ENCODE measurements around the gene PHACTR3. TPM values are rescaled to one million over a fixed set of nuclear protein-coding genes. Genes with fewer than 3 reads are reported as not detected.
A peak's percentile ranks its signal among the peaks of the same experiment; 100 is the strongest.

PHACTR3 gene
- total RNA-seq, 1 experiment from 2014 or later: 30.6 TPM

DNA sequence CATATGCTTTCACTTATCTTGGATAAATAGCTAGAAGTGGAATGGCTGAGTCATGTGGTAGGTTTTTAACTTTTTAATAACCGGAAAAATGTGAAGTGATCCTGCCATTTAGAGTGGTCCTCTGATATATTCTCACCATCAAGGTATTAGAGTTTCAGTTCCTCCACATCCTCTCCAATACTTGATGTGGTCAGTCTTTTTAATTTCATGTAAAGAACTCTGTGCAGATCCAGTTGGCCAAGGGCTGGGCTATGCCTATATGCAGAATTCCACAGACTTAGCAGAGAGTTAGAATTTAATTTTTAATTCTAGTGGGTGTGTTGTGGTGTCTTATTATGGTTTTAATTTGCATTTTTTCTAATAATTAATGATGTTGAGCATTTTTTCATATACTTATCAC lies 188.0 kb downstream of the PHACTR3 start:
- no peak for TF ChIP-seq CTCF (conservative IDR thresholded peaks at IDR 0.05; ENCODE audit: low read depth, low read length)
- TF ChIP-seq EZH2 (IDR thresholded peaks at IDR 0.05; ENCODE audit: low read length, unreplicated experiment): no peak
- no peak for TF ChIP-seq EZH2phosphoT487 (IDR thresholded peaks at IDR 0.05; ENCODE audit: borderline replicate concordance, low read length)
- no peaks in the 10 kb centered on the region for H3K79me2 ChIP-seq (ENCODE audit: low read length)
- intact Hi-C loops (cut with micrococcal nuclease): no loop called here
- no peak overlapping the region for H2AFZ ChIP-seq (ENCODE audit: low read length)
- CTCF ChIA-PET: no interaction called here
- POLR2A ChIA-PET (ENCODE audit: unreplicated experiment): interaction anchor here (1.0 kb wide), 1 partner anchor 43 kb away, joined by 4 read pairs; no protein-coding TSS in a partner anchor
- peaks cover 4% of the 10 kb centered on the region; the same call in 1 of the 2 replicates for H3K36me3 ChIP-seq (ENCODE audit: low read depth, low read length)
- no peak for ATAC-seq
- H3K27me3 ChIP-seq (ENCODE audit: low read length): no peaks in the 10 kb centered on the region
- no TSS peak for BruUV-seq (replicated peaks)
- no peak overlapping the region for H3K9ac ChIP-seq (ENCODE audit: low read length)
- H3K9me3 ChIP-seq (ENCODE audit: low read length): peaks cover 8% of the 10 kb centered on the region; the same call in 1 of the 2 replicates
- no peaks in the 10 kb centered on the region for H3K9me2 ChIP-seq (replicated peaks; ENCODE audit: low read length)
- no peaks in the 10 kb centered on the region for H4K20me1 ChIP-seq (ENCODE audit: low read length)
- no peak for DNase-seq
- no peak overlapping the region for H3K4me2 ChIP-seq (ENCODE audit: low read length)
- no peaks in the 10 kb centered on the region for H3F3A ChIP-seq (ENCODE audit: low read length, unreplicated experiment)
- H3K4me1 ChIP-seq (ENCODE audit: insufficient read depth, low read length): peaks cover 13% of the 10 kb centered on the region
- no peak overlapping the region for H3K4me3 ChIP-seq (ENCODE audit: low read length)
- H3K27ac ChIP-seq (ENCODE audit: low read length): no peak overlapping the region

DNA sequence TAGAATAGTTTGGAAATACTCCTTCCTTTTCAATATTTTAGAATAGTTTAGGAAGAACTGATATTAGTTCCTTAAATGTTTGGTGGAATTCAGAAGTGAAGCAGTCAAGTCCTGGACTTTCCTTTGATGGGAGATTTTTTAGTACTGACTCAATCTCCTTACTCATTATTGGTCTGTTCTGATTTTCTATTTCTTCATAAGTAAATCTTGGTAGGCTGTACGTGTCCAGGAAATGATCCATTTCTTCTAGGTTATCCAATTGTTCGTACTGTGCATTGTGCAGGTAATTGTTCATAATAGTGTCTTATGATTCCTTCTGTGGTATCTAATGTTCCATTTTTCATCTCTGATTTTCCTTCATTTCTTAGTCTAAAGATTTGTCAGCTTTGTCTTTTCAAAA lies 190.2 kb downstream of the PHACTR3 start:
- no peak overlapping the region for H3K4me3 ChIP-seq (ENCODE audit: low read length)
- no peaks in the 10 kb centered on the region for H3K79me2 ChIP-seq (ENCODE audit: low read length)
- H3K36me3 ChIP-seq (ENCODE audit: low read depth, low read length): peaks cover 4% of the 10 kb centered on the region; the same call in 1 of the 2 replicates
- H3K9me2 ChIP-seq (replicated peaks; ENCODE audit: low read length): no peaks in the 10 kb centered on the region
- no peak overlapping the region for H3K4me2 ChIP-seq (ENCODE audit: low read length)
- H3K9me3 ChIP-seq (ENCODE audit: low read length): peaks cover 15% of the 10 kb centered on the region; the same call in 1 of the 2 replicates
- H3K9ac ChIP-seq (ENCODE audit: low read length): no peak overlapping the region
- no peak for ATAC-seq
- ChIA-PET CTCF (no interaction called here), POLR2A (ENCODE audit: unreplicated experiment) (no interaction called here)
- intact Hi-C loops (cut with micrococcal nuclease): no loop called here
- H3K27me3 ChIP-seq (ENCODE audit: low read length): no peaks in the 10 kb centered on the region
- DNase-seq: peak; percentile 39
- no peaks in the 10 kb centered on the region for H4K20me1 ChIP-seq (ENCODE audit: low read length)
- H2AFZ ChIP-seq (ENCODE audit: low read length): no peak overlapping the region
- H3K4me1 ChIP-seq (ENCODE audit: insufficient read depth, low read length): peaks cover 21% of the 10 kb centered on the region
- H3F3A ChIP-seq (ENCODE audit: low read length, unreplicated experiment): no peaks in the 10 kb centered on the region
- 0 out of 2 replicates have a peak overlapping the region, but pooled peaks have one; percentile 1 for H3K27ac ChIP-seq (ENCODE audit: low read length)
- TF ChIP-seq EZH2 (IDR thresholded peaks at IDR 0.05; ENCODE audit: low read length, unreplicated experiment) (no peak), EZH2phosphoT487 (IDR thresholded peaks at IDR 0.05; ENCODE audit: borderline replicate concordance, low read length) (no peak), CTCF (conservative IDR thresholded peaks at IDR 0.05; ENCODE audit: low read depth, low read length) (no peak)
- BruUV-seq (replicated peaks): no TSS peak

- H3K79me2 ChIP-seq (ENCODE audit: low read length): no peaks in the 10 kb centered on the region
- ATAC-seq (no peak), DNase-seq (no peak)
- no peak overlapping the region for H3K4me3 ChIP-seq (ENCODE audit: low read length)
- H3K27ac ChIP-seq (ENCODE audit: low read length): no peak overlapping the region
- no peaks in the 10 kb centered on the region for H3K36me3 ChIP-seq (ENCODE audit: low read depth, low read length)
- H3F3A ChIP-seq (ENCODE audit: low read length, unreplicated experiment): no peaks in the 10 kb centered on the region
- peaks cover 9% of the 10 kb centered on the region for H3K4me1 ChIP-seq (ENCODE audit: insufficient read depth, low read length)
- CTCF ChIA-PET: no interaction called here
- no TSS peak for BruUV-seq (replicated peaks)
- H3K4me2 ChIP-seq (ENCODE audit: low read length): no peak overlapping the region
- TF ChIP-seq CTCF (conservative IDR thresholded peaks at IDR 0.05; ENCODE audit: low read depth, low read length): no peak
- no peak for TF ChIP-seq EZH2 (IDR thresholded peaks at IDR 0.05; ENCODE audit: low read length, unreplicated experiment)
- no peak for TF ChIP-seq EZH2phosphoT487 (IDR thresholded peaks at IDR 0.05; ENCODE audit: borderline replicate concordance, low read length)
- no peaks in the 10 kb centered on the region for H3K27me3 ChIP-seq (ENCODE audit: low read length)
- H3K9ac ChIP-seq (ENCODE audit: low read length): no peak overlapping the region
- H4K20me1 ChIP-seq (ENCODE audit: low read length): no peaks in the 10 kb centered on the region
- intact Hi-C loops (cut with micrococcal nuclease): no loop called here
- H2AFZ ChIP-seq (ENCODE audit: low read length): no peak overlapping the region
- H3K9me3 ChIP-seq (ENCODE audit: low read length): peaks cover 20% of the 10 kb centered on the region; the same call in 1 of the 2 replicates
- POLR2A ChIA-PET (ENCODE audit: unreplicated experiment): no interaction called here
- no peaks in the 10 kb centered on the region for H3K9me2 ChIP-seq (replicated peaks; ENCODE audit: low read length)
Measured at GRCh38 chr20:59800309-59800708, 196.0 kb downstream of the PHACTR3 start.
